HG03159 (cell line): ENCODE results near the gene PIK3R1.
"Not testable (repeated sequence)": the region's sequence is repeated elsewhere in the genome, so short reads cannot be mapped to it uniquely, and the experiment has no call there.

Source experiments
- ATAC-seq: cut with Tn5 transposase; IDR thresholded peaks from one replicate; pipeline ENCODE4 v1.9.1; 2021; ENCODE audit warnings: mild to moderate bottlenecking, moderate library complexity; ENCODE audit not compliant: unreplicated experiment

Gene PIK3R1

GRCh38 chr5:68192679-68193060, 22.9 kb upstream of the PIK3R1 start:
- no peak for ATAC-seq

- no peak for ATAC-seq
These were observed 22.0 kb upstream of the PIK3R1 start for GRCh38 chr5:68193481-68194036.

DNA sequence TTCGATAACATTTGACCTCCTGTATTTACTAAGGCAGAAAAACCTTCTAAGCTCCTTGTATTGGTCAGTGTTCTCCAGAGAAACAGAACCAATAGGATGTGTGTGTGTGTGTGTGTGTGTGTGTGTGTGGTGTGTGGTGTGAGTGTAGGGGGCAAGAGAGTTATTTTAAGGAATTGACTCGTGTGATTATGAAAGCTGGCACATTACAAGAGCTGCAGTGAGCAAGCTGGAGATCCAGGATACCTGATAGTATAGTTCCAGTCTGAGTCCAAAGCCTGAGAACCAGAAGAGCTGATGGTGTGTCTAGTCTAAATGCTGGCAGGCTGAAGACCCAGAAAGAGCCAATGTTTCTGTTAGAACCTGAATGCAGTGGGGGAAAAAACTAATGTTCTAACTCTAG, 21.2 kb upstream of the PIK3R1 start:
- ATAC-seq, result no peak

DNA sequence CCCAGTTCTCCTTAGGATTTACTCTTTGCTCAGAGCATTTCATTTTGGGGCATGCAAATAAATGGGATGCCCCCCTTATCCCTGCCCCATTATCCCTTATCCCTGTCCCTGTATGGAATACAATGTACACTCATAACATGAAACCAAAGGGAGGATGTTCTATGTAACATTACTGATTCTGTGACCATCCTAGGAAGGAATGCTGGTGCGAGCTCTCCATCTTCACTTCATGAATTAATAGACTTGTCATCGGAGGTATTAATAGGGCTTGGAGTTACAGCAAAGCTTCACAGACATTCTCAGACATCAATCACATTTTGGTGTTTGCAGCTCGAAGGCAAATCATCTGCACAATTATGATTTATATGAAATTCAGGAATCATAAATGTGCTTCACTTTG, 20.4 kb upstream of the PIK3R1 start:
- no peak for ATAC-seq

GRCh38 chr5:68196876-68197275, 18.7 kb upstream of the PIK3R1 start:
- peak; percentile 99 for ATAC-seq

GRCh38 chr5:68200288-68200687, 15.3 kb upstream of the PIK3R1 start:
- ATAC-seq, result no peak

DNA sequence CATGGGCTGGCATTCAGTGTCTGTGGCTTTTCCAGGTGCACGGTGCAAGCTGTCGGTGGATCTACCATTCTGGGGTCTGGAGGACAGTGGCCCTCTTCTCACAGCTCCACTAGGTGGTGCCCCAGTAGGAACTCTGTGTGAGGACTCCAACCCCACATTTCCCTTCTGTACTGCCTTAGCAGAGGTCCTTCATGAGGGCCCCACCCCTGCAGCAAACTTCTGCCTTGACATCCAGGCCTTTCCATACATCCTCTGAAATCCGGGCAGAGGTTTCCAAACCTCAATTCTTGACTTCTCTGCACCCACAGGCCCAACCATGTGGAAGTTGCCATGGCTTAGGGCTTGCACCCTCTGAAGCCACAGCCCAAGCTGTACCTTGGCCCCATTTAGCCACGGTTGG, 4.9 kb upstream of the PIK3R1 start:
- not testable (repeated sequence) for ATAC-seq

- no peak for ATAC-seq
These were observed 911 bp upstream of the PIK3R1 start for GRCh38 chr5:68214482-68215207.

GRCh38 chr5:68215898-68216244, 315 bp downstream of the PIK3R1 start:
- ATAC-seq, result peak; percentile 50

- peak; percentile 31 for ATAC-seq
These were observed 890 bp downstream of the PIK3R1 start for GRCh38 chr5:68216245-68217046.

DNA sequence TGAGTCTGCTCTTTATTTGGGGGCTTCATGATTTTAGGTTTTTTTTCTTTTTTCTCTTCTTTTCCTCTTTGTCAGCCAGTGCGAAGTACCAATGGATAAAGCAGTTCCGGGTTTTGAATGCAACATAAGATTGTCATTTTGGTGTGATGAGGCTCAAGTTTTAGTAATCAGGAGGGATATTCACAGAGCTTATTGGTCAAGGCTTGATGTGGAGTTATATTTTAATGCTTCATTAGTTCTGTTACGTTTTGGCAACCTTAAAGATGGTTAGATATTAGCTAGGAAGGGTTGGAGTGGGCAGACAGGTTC, 1.4 kb downstream of the PIK3R1 start:
- no peak for ATAC-seq

DNA sequence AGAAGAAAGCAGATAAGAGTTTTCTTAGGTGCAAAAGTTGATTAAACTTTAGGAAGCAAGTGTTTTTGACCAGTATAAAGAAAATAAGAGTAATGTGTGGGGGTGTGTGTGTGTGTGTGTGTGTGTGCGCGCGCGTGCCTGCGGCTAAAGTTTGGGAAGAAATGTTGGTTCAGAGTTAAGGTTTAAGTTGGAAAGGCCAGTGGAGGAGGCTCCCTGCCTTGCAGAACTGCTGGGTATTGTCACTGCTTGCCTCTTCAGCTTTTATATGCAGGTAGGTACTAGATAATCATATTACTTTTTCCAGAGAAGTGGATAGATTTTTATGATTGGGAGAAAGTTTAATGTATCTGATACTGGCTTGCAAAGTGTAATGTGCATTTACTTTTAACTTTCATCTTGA, 2.0 kb downstream of the PIK3R1 start:
- no peak for ATAC-seq

GRCh38 chr5:68219161-68219816, 3.7 kb downstream of the PIK3R1 start:
- ATAC-seq, result no peak

DNA sequence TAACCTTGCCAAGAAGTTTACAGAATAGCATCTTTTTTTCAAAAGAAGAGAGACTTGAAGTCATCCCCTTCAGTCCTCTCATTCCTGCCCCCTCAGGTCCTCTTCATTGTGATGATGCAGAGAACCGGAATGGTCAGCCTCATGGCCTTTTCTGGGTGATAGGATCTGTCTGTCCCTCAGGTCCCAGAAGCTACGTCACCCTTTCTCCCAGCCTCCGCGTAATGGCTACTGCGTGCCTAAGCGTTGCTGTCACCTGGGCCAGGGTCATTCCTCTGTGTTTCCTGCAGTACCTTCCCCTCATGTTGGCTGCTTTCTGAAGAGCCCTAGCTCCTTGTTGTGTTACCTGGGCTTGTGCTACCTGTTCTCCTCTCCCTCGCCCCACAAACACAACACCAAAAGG, 4.7 kb downstream of the PIK3R1 start:
- no peak for ATAC-seq

- ATAC-seq, result no peak
These were observed 5.4 kb downstream of the PIK3R1 start for GRCh38 chr5:68220914-68221313.

GRCh38 chr5:68221488-68221887, 5.9 kb downstream of the PIK3R1 start:
- no peak for ATAC-seq

GRCh38 chr5:68222310-68222709, 6.8 kb downstream of the PIK3R1 start:
- ATAC-seq, result no peak

GRCh38 chr5:68222824-68223354, 7.3 kb downstream of the PIK3R1 start:
- no peak for ATAC-seq

DNA sequence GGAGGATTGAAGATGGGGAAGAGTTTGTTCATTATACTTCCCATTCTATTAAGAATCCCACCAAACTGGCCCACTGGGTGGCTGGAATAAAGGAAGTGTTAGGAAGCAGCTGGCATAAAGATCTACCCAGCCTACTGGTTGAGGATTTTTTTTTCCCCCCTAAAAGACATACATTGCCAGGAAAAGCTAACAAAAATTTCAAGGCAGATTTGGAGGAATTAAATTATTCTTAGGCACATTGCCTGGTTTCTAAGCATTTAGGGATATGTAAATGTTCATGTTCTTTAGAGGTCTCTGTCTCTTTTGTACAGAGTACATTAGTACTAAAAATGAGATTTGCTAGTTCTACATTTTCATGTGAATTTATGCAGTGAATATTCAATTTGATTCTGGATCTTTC, 8.3 kb downstream of the PIK3R1 start:
- no peak for ATAC-seq

DNA sequence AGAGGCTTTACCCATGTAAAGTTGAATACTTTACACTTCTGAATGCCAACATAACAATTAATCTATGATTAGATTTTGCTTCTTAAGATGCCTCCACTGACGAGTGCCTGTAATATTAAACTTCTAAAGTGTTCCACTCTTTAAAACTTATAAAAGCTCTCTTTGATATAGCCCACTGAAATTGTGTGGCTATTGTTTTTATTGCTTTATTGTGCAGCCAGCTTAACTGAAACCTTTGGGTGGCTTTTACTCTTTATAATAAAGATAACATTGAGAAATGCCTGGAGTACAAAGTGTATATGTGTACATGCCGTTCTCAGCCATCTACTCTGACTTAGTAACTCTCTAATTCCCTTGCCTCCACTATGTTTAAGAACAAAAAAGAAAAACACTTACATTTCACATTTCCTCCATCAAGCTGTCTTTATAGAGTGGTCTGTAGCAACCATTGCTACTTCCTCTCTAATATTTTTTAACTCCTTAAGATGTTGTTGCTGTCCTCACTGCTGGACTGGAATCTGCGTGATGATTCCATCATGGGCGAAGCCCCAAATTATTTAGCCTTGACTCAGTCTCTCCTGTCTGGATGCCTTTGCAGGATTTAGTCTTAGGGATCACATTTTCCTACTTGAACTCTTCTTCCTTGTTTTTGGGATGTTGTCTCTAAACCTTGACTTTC, 9.1 kb downstream of the PIK3R1 start:
- ATAC-seq, result no peak
